Measurements from ENCODE around the gene PSKH1.

GRCh38 chr16:67939507-67940445 is 46.7 kb downstream of the PSKH1 start:
- TF ChIP-seq CTCF (optimal IDR thresholded peaks at IDR 0.05 in 1 of 3, IDR thresholded peaks at IDR 0.05 in 1 of 3, conservative IDR thresholded peaks at IDR 0.05 in 1 of 3; ENCODE audit: extremely low read depth in 1 of 3, insufficient read depth in 2 of 3, low read length in 3 of 3) (no peak), EZH2 (IDR thresholded peaks at IDR 0.05; ENCODE audit: low read length) (no peak)

All from keratinocyte (primary cell).